Bronchial epithelial cell (primary cell): Measurements from ENCODE around the gene C8A. TPM values are rescaled to one million over a fixed set of nuclear protein-coding genes. Genes with fewer than 3 reads are reported as not detected.
A peak's percentile ranks its signal among the peaks of the same experiment; 100 is the strongest.

Source experiments
- DNase-seq: peaks from one replicate; pipeline ENCODE4 v3.0.0-alpha.2; 2010; ENCODE audit warnings: low read depth
- FAIRE-seq: peaks from 2 replicates; lab custom pipeline; 2011; peaks lifted over from hg19 to GRCh38; lab: Jason Lieb, UNC
- H3K27me3 ChIP-seq: 2 replicates; pipeline ENCODE4 v1.5.1; 2011; ENCODE audit warnings: low read length; ENCODE audit not compliant: control insufficient read depth, insufficient read depth
- H3K36me3 ChIP-seq: 2 replicates; pipeline ENCODE4 v1.5.1; 2011; ENCODE audit warnings: low read length; ENCODE audit not compliant: control insufficient read depth, insufficient read depth
- H3K4me3 ChIP-seq: 2 replicates; pipeline ENCODE4 v1.5.1; 2011; ENCODE audit warnings: mild to moderate bottlenecking, low read depth, low read length, control low read depth
- CTCF ChIP-seq: IDR thresholded peaks from 2 replicates; pipeline ENCODE4 v1.5.1; 2011; ENCODE audit warnings: mild to moderate bottlenecking, moderate library complexity, low read length, control low read depth, inconsistent platforms; ENCODE audit not compliant: insufficient read depth, severe bottlenecking
- total RNA-seq: library from RNA; depleted of rRNA; stranded (reverse); fragments of >200 nt; gene quantifications from 2 replicates; pipeline ENCODE4 v1.2.1, GENCODE V29; 2014

The C8A gene
- total RNA-seq, result not detected in 2 replicates

- Histone ChIP-seq H3K36me3 (no peaks in the 10 kb centered on the region), H3K4me3 (no peak within 1 kb of the TSS), H3K27me3 (no peaks in the 10 kb centered on the region)
- FAIRE-seq (no peak), DNase-seq (no peak)
- no peak for TF ChIP-seq CTCF
These were observed at the start of gene C8A for GRCh38 chr1:56854521-56855099. Gene C8A (plus strand): TSS chr1:56854797. CDS start chr1:56854902, 105 bp downstream.

DNA sequence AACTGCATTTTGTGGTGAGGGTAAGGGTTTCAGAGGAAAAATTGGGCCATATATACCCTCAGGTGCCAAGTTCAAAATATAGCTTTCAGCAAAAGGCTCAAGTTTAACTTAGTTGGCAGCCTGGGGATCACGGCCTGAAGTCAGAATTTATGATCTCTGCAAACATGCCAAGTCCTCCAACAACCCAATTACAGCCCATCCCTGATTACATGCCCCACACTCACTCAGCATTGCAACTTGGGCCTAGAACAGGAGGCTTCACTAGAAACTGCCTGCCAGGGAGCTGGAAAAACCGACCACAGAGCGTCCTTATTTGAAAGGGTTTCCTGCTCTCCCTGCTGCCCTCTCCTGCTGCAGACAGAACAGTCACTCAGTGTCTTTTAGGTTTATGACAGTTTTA, 47.8 kb upstream of the C8A start:
- DNase-seq, result no peak
- no peak for FAIRE-seq
- no peaks in the 10 kb centered on the region for H3K36me3 ChIP-seq
- no peak overlapping the region for H3K4me3 ChIP-seq
- peaks cover 2% of the 10 kb centered on the region for H3K27me3 ChIP-seq
- no peak for TF ChIP-seq CTCF

DNA sequence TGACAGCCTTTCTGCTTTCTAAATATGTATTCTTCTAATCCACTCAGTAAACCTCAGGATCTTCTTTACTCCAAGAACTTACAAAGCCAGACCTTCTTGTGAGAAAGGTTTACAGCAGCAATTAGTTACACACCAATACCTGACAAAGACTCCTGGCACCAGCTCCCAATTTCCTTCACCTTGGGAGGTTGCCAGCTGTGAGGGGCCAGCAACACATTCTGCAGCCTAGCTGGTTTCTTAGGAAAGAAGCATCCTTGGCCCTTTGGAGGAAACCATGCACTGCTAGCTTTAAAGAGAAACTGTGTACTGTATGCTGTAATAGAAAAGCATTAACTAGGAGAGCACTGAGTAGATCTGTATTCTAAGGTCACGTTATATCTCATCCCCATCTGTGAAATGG, 46.2 kb upstream of the C8A start:
- FAIRE-seq (no peak), DNase-seq (no peak)
- no peak overlapping the region for H3K4me3 ChIP-seq
- no peaks in the 10 kb centered on the region for H3K36me3 ChIP-seq
- TF ChIP-seq CTCF, result no peak
- H3K27me3 ChIP-seq, result peaks cover 4% of the 10 kb centered on the region

GRCh38 chr1:56811331-56811730, 43.3 kb upstream of the C8A start:
- Histone ChIP-seq H3K27me3 (peaks cover 4% of the 10 kb centered on the region), H3K36me3 (no peaks in the 10 kb centered on the region), H3K4me3 (no peak overlapping the region)
- DNase-seq (no peak), FAIRE-seq (no peak)
- no peak for TF ChIP-seq CTCF

DNA sequence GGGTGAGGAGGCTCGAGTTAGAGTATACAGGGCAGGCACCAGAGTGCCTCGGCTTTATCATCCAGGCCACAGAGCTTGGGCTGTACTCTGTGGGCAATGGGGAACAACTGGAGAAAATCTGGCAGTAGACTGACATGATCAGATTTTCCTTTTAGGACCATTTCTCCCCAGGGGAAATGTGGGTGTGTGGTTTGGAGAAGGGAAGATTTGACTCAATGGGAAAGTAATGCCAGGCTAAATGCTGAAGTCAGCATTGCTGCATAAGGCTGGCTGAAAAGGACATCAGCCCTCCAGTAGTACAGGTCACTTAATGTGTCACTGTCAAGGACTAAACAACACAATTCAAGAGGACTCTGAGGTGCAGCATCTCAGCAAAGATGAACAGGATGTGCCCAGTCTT, 40.4 kb upstream of the C8A start:
- FAIRE-seq, result peak; percentile 68
- Histone ChIP-seq H3K27me3 (peaks cover 4% of the 10 kb centered on the region), H3K36me3 (no peaks in the 10 kb centered on the region), H3K4me3 (no peak overlapping the region)
- no peak for DNase-seq
- no peak for TF ChIP-seq CTCF

DNA sequence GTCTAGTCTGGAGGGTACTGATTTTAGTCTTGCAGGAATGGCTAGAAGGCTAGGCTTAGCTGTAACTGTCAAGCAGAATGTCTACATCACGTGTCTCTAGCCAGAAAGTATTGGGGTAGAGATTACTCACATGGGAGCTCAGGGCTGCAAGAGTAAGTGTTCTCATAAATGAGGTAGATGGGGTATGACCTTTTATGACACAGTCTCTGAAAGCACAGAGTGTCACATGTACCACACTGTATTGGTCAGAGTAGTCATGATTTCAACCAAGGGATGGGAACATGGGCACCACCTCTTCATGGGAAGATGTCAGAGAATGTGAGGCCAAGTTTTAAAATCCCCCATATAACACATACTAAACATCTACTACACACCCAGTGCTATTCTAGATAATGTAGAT, 38.3 kb upstream of the C8A start:
- peaks cover 2% of the 10 kb centered on the region for H3K27me3 ChIP-seq
- no peak for DNase-seq
- no peak overlapping the region for H3K4me3 ChIP-seq
- no peaks in the 10 kb centered on the region for H3K36me3 ChIP-seq
- FAIRE-seq, result no peak
- no peak for TF ChIP-seq CTCF
